OCI-LY7 (cell line): ENCODE data around the gene RELCH. TPM values are rescaled to one million over a fixed set of nuclear protein-coding genes. Genes with fewer than 3 reads are reported as not detected.

Experiments
- BruUV-seq: library from RNA; stranded (reverse); fragments of 400-500 nt; replicated peaks from 2 replicates; lab custom pipeline; 2021; lab: Mats Ljungman, UMichigan
- CTCF ChIA-PET: fragments of 300-600 bp; sonication (Branson Sonifier 250); formaldehyde crosslinking; loops from one replicate; lab custom pipeline; 2022; ENCODE audit warnings: antibody characterized with exemption; ENCODE audit not compliant: unreplicated experiment; lab: Charles Lee
- POLR2A ChIA-PET: fragments of 300-600 bp; sonication (Branson Sonifier 250); formaldehyde crosslinking; loops from one replicate; lab custom pipeline; 2022; ENCODE audit warnings: antibody characterized with exemption; lab: Charles Lee
- DNase-seq: peaks from one replicate; pipeline ENCODE4 v3.0.0-alpha.2; 2015; ENCODE audit warnings: low spot score
- H2AFZ ChIP-seq: fragments of 200-600 bp; sonication (generic), shearing (Covaris generic); 2 replicates; pipeline ENCODE4 v1.6.1; 2014; ENCODE audit warnings: mild to moderate bottlenecking, antibody characterized with exemption, low read length, moderate library complexity
- H3K27ac ChIP-seq: fragments of 200-600 bp; sonication (generic); 2 replicates; pipeline ENCODE4 v1.5.1; 2014; ENCODE audit warnings: mixed run types, low read depth, mild to moderate bottlenecking, moderate library complexity, low read length, inconsistent platforms; ENCODE audit not compliant: poor library complexity, severe bottlenecking
- H3K36me3 ChIP-seq: fragments of 200-600 bp; sonication (generic); 2 replicates; pipeline ENCODE4 v1.6.1; 2014; ENCODE audit warnings: mild to moderate bottlenecking, antibody characterized with exemption, low read length, moderate library complexity, mixed read lengths; ENCODE audit not compliant: insufficient read depth
- H3K4me1 ChIP-seq: fragments of 200-600 bp; sonication (generic); 2 replicates; pipeline ENCODE4 v1.5.1; 2014; ENCODE audit warnings: mild to moderate bottlenecking, low read length; ENCODE audit not compliant: insufficient read depth, poor library complexity, severe bottlenecking
- H3K4me2 ChIP-seq: fragments of 200-600 bp; sonication (generic); 2 replicates; pipeline ENCODE4 v1.6.1; 2014; ENCODE audit warnings: mild to moderate bottlenecking, low read length
- H3K4me3 ChIP-seq: fragments of 200-600 bp; sonication (generic); 2 replicates; pipeline ENCODE4 v1.5.1; 2014; ENCODE audit warnings: mild to moderate bottlenecking, low read depth, low read length; ENCODE audit not compliant: poor library complexity, severe bottlenecking
- H3K79me2 ChIP-seq: fragments of 200-600 bp; sonication (generic); 2 replicates; pipeline ENCODE4 v1.6.1; 2016; ENCODE audit warnings: low read depth, mild to moderate bottlenecking, low read length, moderate library complexity, mixed read lengths; ENCODE audit not compliant: insufficient read depth
- H3K9me2 ChIP-seq: fragments of 200-600 bp; sonication (generic); 2 replicates; pipeline ENCODE4 v1.6.1; 2016; ENCODE audit warnings: mild to moderate bottlenecking, low read length, mixed read lengths; ENCODE audit not compliant: insufficient read depth
- H3K9me3 ChIP-seq: fragments of 200-600 bp; sonication (generic); 2 replicates; pipeline ENCODE4 v1.6.1; 2014; ENCODE audit warnings: mild to moderate bottlenecking, mixed run types, low read length, mixed read lengths
- H4K20me1 ChIP-seq: fragments of 200-600 bp; sonication (generic); 2 replicates; pipeline ENCODE4 v1.6.1; 2014; ENCODE audit warnings: mild to moderate bottlenecking, antibody characterized with exemption, low read length, moderate library complexity, mixed read lengths; ENCODE audit not compliant: insufficient read depth
- CTCF ChIP-seq: fragments of 200-600 bp; sonication (generic); conservative IDR thresholded peaks from 2 replicates; pipeline ENCODE4 v1.5.1; 2014; ENCODE audit warnings: mild to moderate bottlenecking, antibody characterized with exemption, low read length, moderate library complexity, mixed read lengths
- EZH2phosphoT487 ChIP-seq: fragments of 200-600 bp; sonication (generic); IDR thresholded peaks from 2 replicates; pipeline ENCODE4 v1.6.1; 2018; ENCODE audit warnings: low read depth, borderline replicate concordance, mild to moderate bottlenecking, mixed run types, antibody characterized with exemption, low read length, moderate library complexity, mixed read lengths
- intact Hi-C: fragments of 100-400 bp; cut with micrococcal nuclease; formaldehyde crosslinking; loops from one replicate; pipeline ENCODE4 v1.10.0; 2022; ENCODE audit not compliant: unreplicated experiment
- total RNA-seq, 2 experiments: library from RNA; depleted of rRNA in 1 of 2; stranded (reverse); fragments of >200 nt in 1 of 2; shearing (Covaris generic) in 1 of 2; gene quantifications; 2 replicates each; pipeline ENCODE4 v1.2.3, GENCODE V29; 2014 to 2022

The RELCH gene
- total RNA-seq, 2 experiments from 2014 or later, result 21.2 to 23.1 TPM

- no peaks in the 10 kb centered on the region for H3K4me1 ChIP-seq
- H3K9me3 ChIP-seq, result no peaks in the 10 kb centered on the region
- H3K36me3 ChIP-seq, result no peaks in the 10 kb centered on the region; the same call in 1 of the 2 replicates
- H3K79me2 ChIP-seq, result peaks cover 65% of the 10 kb centered on the region
- intact Hi-C loops, result no loop called here
- no peak overlapping the region for H3K4me3 ChIP-seq
- no peak overlapping the region for H3K27ac ChIP-seq
- ChIA-PET POLR2A (no interaction called here), CTCF (no interaction called here)
- no peaks in the 10 kb centered on the region for H4K20me1 ChIP-seq
- no peak for DNase-seq
- no peak overlapping the region for H3K4me2 ChIP-seq
- no TSS peak for BruUV-seq
- H3K9me2 ChIP-seq, result no peaks in the 10 kb centered on the region
- TF ChIP-seq EZH2phosphoT487, result no peak
- TF ChIP-seq CTCF, result no peak
- H2AFZ ChIP-seq, result no peak overlapping the region
Observed at GRCh38 chr18:62205824-62206223, 18.8 kb downstream of the RELCH start.

- Histone ChIP-seq H3K4me2 (no peak overlapping the region), H3K27ac (no peak overlapping the region), H3K79me2 (peaks cover 66% of the 10 kb centered on the region), H3K4me3 (no peak overlapping the region), H4K20me1 (no peaks in the 10 kb centered on the region), H3K9me3 (no peaks in the 10 kb centered on the region), H3K9me2 (no peaks in the 10 kb centered on the region), H3K36me3 (no peaks in the 10 kb centered on the region; the same call in 1 of the 2 replicates), H2AFZ (no peak overlapping the region), H3K4me1 (no peaks in the 10 kb centered on the region)
- no peak for DNase-seq
- BruUV-seq, result no TSS peak
- intact Hi-C loops, result no loop called here
- POLR2A ChIA-PET, result interaction anchor here (0.5 kb wide), 1 partner anchor 157 kb away, joined by 4 read pairs; no protein-coding TSS in a partner anchor
- CTCF ChIA-PET, result no interaction called here
- TF ChIP-seq CTCF, result no peak
Observed at GRCh38 chr18:62206593-62206992, 19.5 kb downstream of the RELCH start.

GRCh38 chr18:62209046-62209445 lies 22.0 kb downstream of the RELCH start:
- BruUV-seq, result no TSS peak
- TF ChIP-seq EZH2phosphoT487 (no peak), CTCF (no peak)
- peaks cover 49% of the 10 kb centered on the region for H3K79me2 ChIP-seq
- no peaks in the 10 kb centered on the region for H3K9me2 ChIP-seq
- H3K4me3 ChIP-seq, result no peak overlapping the region
- no peak overlapping the region for H3K4me2 ChIP-seq
- ChIA-PET CTCF (no interaction called here), POLR2A (interaction anchor here (0.6 to 0.7 kb wide), 2 partner anchors 10 to 63 kb away, joined by 3 read pairs; no protein-coding TSS in a partner anchor)
- H3K9me3 ChIP-seq, result no peaks in the 10 kb centered on the region
- H3K36me3 ChIP-seq, result peaks cover 12% of the 10 kb centered on the region
- no peak for DNase-seq
- intact Hi-C loops, result no loop called here
- no peaks in the 10 kb centered on the region for H3K4me1 ChIP-seq
- no peak overlapping the region for H2AFZ ChIP-seq
- no peak overlapping the region for H3K27ac ChIP-seq
- no peaks in the 10 kb centered on the region for H4K20me1 ChIP-seq
